Upper lobe of left lung (tissue), 4 donors: Measurements from ENCODE around the gene NMRK2.

Experiments used
- POLR2A ChIP-seq, 4 donors: fragments of 450-650 bp; IDR thresholded peaks; one replicate each; pipeline ENCODE4 v1.5.1; 2016 to 2017; ENCODE audit warnings: antibody characterized with exemption in 4 of 4, mild to moderate bottlenecking in 2 of 4
- POLR2AphosphoS5 ChIP-seq, 2 donors: sonication (generic); formaldehyde crosslinking; IDR thresholded peaks; one replicate each; pipeline ENCODE4 v1.5.1; 2017; ENCODE audit warnings: antibody characterized with exemption in 2 of 2

DNA sequence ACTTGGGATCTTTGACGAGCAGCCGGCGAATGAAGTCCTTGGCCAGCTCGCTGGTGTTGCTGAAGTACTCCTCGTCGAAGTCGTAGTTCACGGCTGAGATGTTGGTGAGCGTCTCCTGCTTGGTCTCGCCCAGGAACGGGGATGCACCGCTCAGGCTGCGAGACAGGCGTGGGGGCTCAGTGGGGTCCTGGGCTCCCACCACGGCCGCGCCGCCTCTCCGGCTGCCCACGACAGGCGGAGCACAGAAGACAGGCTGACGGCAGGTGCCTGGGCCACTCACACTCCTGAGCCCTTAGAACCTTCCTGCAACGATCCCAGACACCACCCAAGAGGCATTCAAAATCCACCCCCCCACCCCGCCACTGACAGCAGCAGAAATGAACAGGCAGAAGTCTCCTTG lies 28.1 kb downstream of the NMRK2 start:
- no peak for TF ChIP-seq POLR2AphosphoS5 (IDR thresholded peaks at IDR 0.05)
- no peak for TF ChIP-seq POLR2A (IDR thresholded peaks at IDR 0.05)
